Measurements from ENCODE around the gene BANP. TPM values are rescaled to one million over a fixed set of nuclear protein-coding genes. Genes with fewer than 3 reads are reported as not detected.

The BANP gene
- total and polyA plus RNA-seq, 2 donors (not counting 3 experiments of a cell fraction or from before 2014, with no cell fraction given), result 22.4 to 33.8 TPM

GRCh38 chr16:87921236-87921773, 29.9 kb upstream of the BANP start:
- no peak overlapping the region for H3K4me3 ChIP-seq (replicated peaks in 1 of 3; ENCODE audit: insufficient read depth in 1 of 3, low read depth in 1 of 3, low read length in 3 of 3)
- H4K20me1 ChIP-seq (replicated peaks; ENCODE audit: control insufficient read depth, extremely low read depth, insufficient read depth, low read length), result no peaks in the 10 kb centered on the region
- DNase-seq (ENCODE audit: low read depth, low spot score) (no peak), FAIRE-seq (no peak)
- no peak overlapping the region for H3K4me2 ChIP-seq (ENCODE audit: insufficient read depth, low read length)
- POLR2A ChIA-PET, result no interaction called here
- no peaks in the 10 kb centered on the region for H3K9me1 ChIP-seq (replicated peaks; ENCODE audit: control insufficient read depth, extremely low read depth, insufficient read depth, low read length)
- CTCF ChIA-PET, result no interaction called here
- dilution Hi-C loops (cut with MboI; ENCODE audit: extremely low pct_ligation_motif_present, low sequenced_read_pairs) (no loop called here), intact Hi-C loops (cut with micrococcal nuclease) (no loop called here)
- H3K9me3 ChIP-seq (replicated peaks; ENCODE audit: control insufficient read depth, insufficient read depth, low read length), result no peaks in the 10 kb centered on the region
- BruUV-seq (replicated peaks), result no TSS peak
- H3K4me1 ChIP-seq (ENCODE audit: control insufficient read depth, extremely low read depth, insufficient read depth, low read length), result no peaks in the 10 kb centered on the region
- no peaks in the 10 kb centered on the region for H3K36me3 ChIP-seq (ENCODE audit: control insufficient read depth in 2 of 2, extremely low read depth in 1 of 2, insufficient read depth in 2 of 2, low read length in 2 of 2)
- no peak overlapping the region for H3K27ac ChIP-seq (ENCODE audit: insufficient read depth, low read depth, low read length)
- H3K9ac ChIP-seq (replicated peaks; ENCODE audit: extremely low read depth, insufficient read depth, low read length), result no peak overlapping the region
- no peak overlapping the region for H2AFZ ChIP-seq (ENCODE audit: low read depth, low read length)
- no peak for TF ChIP-seq GATA2 (IDR thresholded peaks at IDR 0.05; ENCODE audit: insufficient read depth, insufficient read length, low read depth, low read length)
- no peak for TF ChIP-seq MAX (IDR thresholded peaks at IDR 0.05; ENCODE audit: insufficient read depth, insufficient read length)
- TF ChIP-seq EZH2 (IDR thresholded peaks at IDR 0.05; ENCODE audit: borderline replicate concordance, low read depth, low read length, severe bottlenecking), result no peak
- TF ChIP-seq JUN (IDR thresholded peaks at IDR 0.05; ENCODE audit: borderline replicate concordance, insufficient read depth, insufficient read length, low read depth), result no peak
- TF ChIP-seq POLR2A (IDR thresholded peaks at IDR 0.05; ENCODE audit: low read depth, low read length), result no peak
- TF ChIP-seq POLR2AphosphoS5 (IDR thresholded peaks at IDR 0.05; ENCODE audit: insufficient read depth, low read depth, low read length), result no peak
- no peak for TF ChIP-seq CTCF (IDR thresholded peaks at IDR 0.05; ENCODE audit: extremely low read depth in 1 of 2, insufficient read depth in 1 of 2, low read depth in 1 of 2, low read length in 2 of 2)
- no peak for TF ChIP-seq MYC (IDR thresholded peaks at IDR 0.05; ENCODE audit: low read depth, low read length)
- no peak for TF ChIP-seq FOS (IDR thresholded peaks at IDR 0.05; ENCODE audit: borderline replicate concordance, insufficient read depth, low read length)
- no peaks in the 10 kb centered on the region for H3K79me2 ChIP-seq (ENCODE audit: control insufficient read depth, insufficient read depth, low read length)
- H3K27me3 ChIP-seq (ENCODE audit: control insufficient read depth in 2 of 2, insufficient read depth in 2 of 2, low read length in 2 of 2), result peaks cover 0 to 2% of the 10 kb centered on the region in 2 experiments

Data from endothelial cell of umbilical vein (primary cell).